Liver (tissue), 9 donors: ENCODE results near the gene CRYZL1. TPM values are rescaled to one million over a fixed set of nuclear protein-coding genes. Genes with fewer than 3 reads are reported as not detected.

ENCODE experiments used
- DNase-seq: peaks from one replicate; pipeline ENCODE4 v3.0.0-alpha.2; 2017; ENCODE audit warnings: low spot score
- H3K27ac ChIP-seq, 2 donors: one replicate each; pipeline ENCODE4 v1.7.0; 2013; ENCODE audit warnings: inconsistent platforms in 2 of 2, low read length in 2 of 2, control low read depth in 1 of 2, low read depth in 1 of 2, mild to moderate bottlenecking in 1 of 2
- H3K27me3 ChIP-seq, 4 donors: one replicate each; pipeline versions ENCODE4 v1.6.1 to v1.7.0; 2013; ENCODE audit warnings: low read length in 3 of 4, inconsistent platforms in 1 of 4, mild to moderate bottlenecking in 1 of 4, moderate library complexity in 1 of 4; ENCODE audit not compliant: control insufficient read depth in 4 of 4, insufficient read depth in 4 of 4
- H3K36me3 ChIP-seq, 4 donors: one replicate each; pipeline versions ENCODE4 v1.6.1 to v1.7.0; 2013; ENCODE audit warnings: low read length in 3 of 4, mild to moderate bottlenecking in 3 of 4, low read depth in 1 of 4, moderate library complexity in 1 of 4; ENCODE audit not compliant: control insufficient read depth in 4 of 4, insufficient read depth in 3 of 4
- H3K4me1 ChIP-seq, 4 donors: one replicate each; pipeline versions ENCODE4 v1.6.1 to v1.7.0; 2013; ENCODE audit warnings: low read length in 3 of 4, mild to moderate bottlenecking in 3 of 4, moderate library complexity in 1 of 4; ENCODE audit not compliant: control insufficient read depth in 4 of 4, insufficient read depth in 4 of 4
- H3K4me3 ChIP-seq, 3 donors: one replicate each; pipeline versions ENCODE4 v1.6.1 to v1.7.0; 2013; ENCODE audit warnings: low read length in 3 of 3, control low read depth in 1 of 3, low read depth in 1 of 3, mild to moderate bottlenecking in 1 of 3
- H3K9ac ChIP-seq, 2 donors: one replicate each; pipeline ENCODE4 v1.7.0; 2013; ENCODE audit warnings: low read length in 2 of 2, mild to moderate bottlenecking in 2 of 2, moderate library complexity in 2 of 2, control low read depth in 1 of 2, low read depth in 1 of 2
- H3K9me3 ChIP-seq, 4 donors: one replicate each; pipeline versions ENCODE4 v1.6.1 to v1.7.0; 2013; ENCODE audit warnings: low read length in 3 of 4; ENCODE audit not compliant: control insufficient read depth in 4 of 4
- EGR1 ChIP-seq, 2 donors: IDR thresholded peaks; 2 replicates each; pipeline ENCODE4 v1.6.1; 2016 to 2018; ENCODE audit warnings: antibody characterized with exemption in 2 of 2, low read depth in 2 of 2
- FOXA2 ChIP-seq: IDR thresholded peaks from 2 replicates; pipeline ENCODE4 v1.6.1; 2016; ENCODE audit warnings: antibody characterized with exemption
- GABPA ChIP-seq, 2 donors: IDR thresholded peaks in 1 of 2; conservative IDR thresholded peaks in 1 of 2; 2 replicates each; pipeline ENCODE4 v1.6.1; 2016; ENCODE audit warnings: antibody characterized with exemption in 2 of 2, mild to moderate bottlenecking in 1 of 2, moderate library complexity in 1 of 2
- HNF4A ChIP-seq, 2 donors: conservative IDR thresholded peaks; 2 replicates each; pipeline ENCODE4 v1.6.1; 2016; ENCODE audit warnings: antibody characterized with exemption in 2 of 2, mild to moderate bottlenecking in 2 of 2
- JUND ChIP-seq, 2 donors: IDR thresholded peaks; 2 replicates each; pipeline ENCODE4 v1.6.1; 2016; ENCODE audit warnings: antibody characterized with exemption in 2 of 2
- NR2F2 ChIP-seq: IDR thresholded peaks from 2 replicates; pipeline ENCODE4 v1.6.1; 2016; ENCODE audit warnings: antibody characterized with exemption
- RAD21 ChIP-seq, 2 donors: IDR thresholded peaks; 2 replicates each; pipeline ENCODE4 v1.6.1; 2016; ENCODE audit warnings: antibody characterized with exemption in 2 of 2, mild to moderate bottlenecking in 2 of 2
- SP1 ChIP-seq: IDR thresholded peaks from 2 replicates; pipeline ENCODE4 v1.6.1; 2018; ENCODE audit warnings: antibody characterized with exemption, mild to moderate bottlenecking
- TAF1 ChIP-seq: conservative IDR thresholded peaks from 2 replicates; pipeline ENCODE4 v1.6.1; 2016; ENCODE audit warnings: antibody characterized with exemption, mild to moderate bottlenecking
- YY1 ChIP-seq: IDR thresholded peaks from 2 replicates; pipeline ENCODE4 v1.6.1; 2016; ENCODE audit warnings: antibody characterized with exemption, mild to moderate bottlenecking
- WGBS: extraction: QIAGEN DNeasy Blood & Tissue Kit; methylation state at CpG from one replicate; pipeline ENCODE4 v1.1.7; 2013; 5-methylcytosine and 5-hydroxymethylcytosine counted together
- polyA plus RNA-seq, 2 donors: library from polyadenylated mRNA; stranded (reverse) in 1 of 2; unstranded in 1 of 2; fragments of 200-250 nt in 1 of 2; fragments of >200 nt in 1 of 2; fragmentation: Nextera tagmentation in 1 of 2; extraction: Ambion mirVana in 1 of 2; gene quantifications; one replicate each; pipeline versions ENCODE4 v1.2.1 to v1.2.3, GENCODE V29; 2013 to 2015
- total RNA-seq, 2 donors: library from RNA; depleted of rRNA; stranded (reverse); fragments of >200 nt; gene quantifications; one replicate each; pipeline ENCODE4 v1.2.3, GENCODE V29; 2014
- TF ChIP-seq, protein P1 (sequence below): IDR thresholded peaks from 2 replicates; pipeline ENCODE4 v1.6.1; 2016; ENCODE audit warnings: antibody characterized with exemption
- TF ChIP-seq, protein P2 (sequence below): IDR thresholded peaks from 2 replicates; pipeline ENCODE4 v1.6.1; 2016; ENCODE audit warnings: antibody characterized with exemption
- TF ChIP-seq, protein P3 (sequence below): IDR thresholded peaks from 2 replicates; pipeline ENCODE4 v1.6.1; 2016; ENCODE audit warnings: antibody characterized with exemption, mild to moderate bottlenecking
- TF ChIP-seq, protein P4 (sequence below): fragments of 150-350 bp; IDR thresholded peaks from 2 replicates; pipeline ENCODE4 v1.5.1; 2017; ENCODE audit warnings: improper control_type of control experiment, low read depth, low read length; ENCODE audit not compliant: missing input control
- TF ChIP-seq, protein P5 (sequence below): IDR thresholded peaks from 2 replicates; pipeline ENCODE4 v1.6.1; 2016; ENCODE audit warnings: antibody characterized with exemption
- donor health status: healthy.
- donor health status: healthy.
- donor health status: healthy.
- donor health status: healthy.
- donor health status: healthy.

CRYZL1 gene
- total and polyA plus RNA-seq, 4 donors, result 6.8 to 18.1 (median 11.5) TPM

DNA sequence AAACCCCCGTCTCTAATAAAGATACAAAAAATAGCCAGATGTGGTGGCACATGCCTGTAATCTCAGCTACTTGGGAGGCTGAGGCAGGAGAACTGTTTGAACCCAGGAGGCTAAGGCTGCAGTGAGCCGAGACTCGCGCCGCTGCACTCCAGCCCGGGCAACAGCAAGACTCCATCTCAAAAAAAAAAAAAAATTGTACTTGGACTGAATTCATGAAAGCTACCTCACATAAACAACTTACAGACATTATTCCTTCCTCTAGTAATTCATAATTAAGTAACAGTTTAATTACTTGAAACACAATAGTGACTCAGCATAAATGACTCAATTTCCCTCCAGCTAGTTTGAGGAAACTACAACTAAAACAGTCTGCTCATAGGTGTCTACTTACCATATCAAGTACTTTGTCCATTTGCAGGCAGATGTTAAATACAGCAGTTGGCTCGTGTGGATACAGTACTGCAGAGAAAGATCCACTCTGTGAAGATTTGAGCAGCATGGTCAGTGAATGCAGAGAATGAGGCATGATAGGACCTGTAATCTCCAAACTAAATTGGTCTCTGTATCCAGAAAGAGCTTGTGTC lies 62.5 kb downstream of the CRYZL1 start:
- no peak overlapping the region for H3K4me3 ChIP-seq
- whole genome bisulfite sequencing, result 95% methylated on average over 7 of the region's 7 CpGs
- TF ChIP-seq NR2F2, result no peak
- no peak for TF ChIP-seq YY1
- no peak for TF ChIP-seq GABPA (IDR thresholded peaks at IDR 0.05 in 1 of 2, conservative IDR thresholded peaks at IDR 0.05 in 1 of 2)
- TF ChIP-seq, protein P1, sequence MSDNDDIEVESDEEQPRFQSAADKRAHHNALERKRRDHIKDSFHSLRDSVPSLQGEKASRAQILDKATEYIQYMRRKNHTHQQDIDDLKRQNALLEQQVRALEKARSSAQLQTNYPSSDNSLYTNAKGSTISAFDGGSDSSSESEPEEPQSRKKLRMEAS, result no peak
- no peak for TF ChIP-seq RAD21 (IDR thresholded peaks at IDR 0.05)
- TF ChIP-seq, protein P2, sequence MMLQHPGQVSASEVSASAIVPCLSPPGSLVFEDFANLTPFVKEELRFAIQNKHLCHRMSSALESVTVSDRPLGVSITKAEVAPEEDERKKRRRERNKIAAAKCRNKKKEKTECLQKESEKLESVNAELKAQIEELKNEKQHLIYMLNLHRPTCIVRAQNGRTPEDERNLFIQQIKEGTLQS, result no peak
- TF ChIP-seq EGR1 (IDR thresholded peaks at IDR 0.05; ENCODE audit: low read depth in 2 of 2), result no peak
- TF ChIP-seq, protein P3, sequence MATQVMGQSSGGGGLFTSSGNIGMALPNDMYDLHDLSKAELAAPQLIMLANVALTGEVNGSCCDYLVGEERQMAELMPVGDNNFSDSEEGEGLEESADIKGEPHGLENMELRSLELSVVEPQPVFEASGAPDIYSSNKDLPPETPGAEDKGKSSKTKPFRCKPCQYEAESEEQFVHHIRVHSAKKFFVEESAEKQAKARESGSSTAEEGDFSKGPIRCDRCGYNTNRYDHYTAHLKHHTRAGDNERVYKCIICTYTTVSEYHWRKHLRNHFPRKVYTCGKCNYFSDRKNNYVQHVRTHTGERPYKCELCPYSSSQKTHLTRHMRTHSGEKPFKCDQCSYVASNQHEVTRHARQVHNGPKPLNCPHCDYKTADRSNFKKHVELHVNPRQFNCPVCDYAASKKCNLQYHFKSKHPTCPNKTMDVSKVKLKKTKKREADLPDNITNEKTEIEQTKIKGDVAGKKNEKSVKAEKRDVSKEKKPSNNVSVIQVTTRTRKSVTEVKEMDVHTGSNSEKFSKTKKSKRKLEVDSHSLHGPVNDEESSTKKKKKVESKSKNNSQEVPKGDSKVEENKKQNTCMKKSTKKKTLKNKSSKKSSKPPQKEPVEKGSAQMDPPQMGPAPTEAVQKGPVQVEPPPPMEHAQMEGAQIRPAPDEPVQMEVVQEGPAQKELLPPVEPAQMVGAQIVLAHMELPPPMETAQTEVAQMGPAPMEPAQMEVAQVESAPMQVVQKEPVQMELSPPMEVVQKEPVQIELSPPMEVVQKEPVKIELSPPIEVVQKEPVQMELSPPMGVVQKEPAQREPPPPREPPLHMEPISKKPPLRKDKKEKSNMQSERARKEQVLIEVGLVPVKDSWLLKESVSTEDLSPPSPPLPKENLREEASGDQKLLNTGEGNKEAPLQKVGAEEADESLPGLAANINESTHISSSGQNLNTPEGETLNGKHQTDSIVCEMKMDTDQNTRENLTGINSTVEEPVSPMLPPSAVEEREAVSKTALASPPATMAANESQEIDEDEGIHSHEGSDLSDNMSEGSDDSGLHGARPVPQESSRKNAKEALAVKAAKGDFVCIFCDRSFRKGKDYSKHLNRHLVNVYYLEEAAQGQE, result no peak
- TF ChIP-seq SP1, result no peak
- TF ChIP-seq, protein P4, sequence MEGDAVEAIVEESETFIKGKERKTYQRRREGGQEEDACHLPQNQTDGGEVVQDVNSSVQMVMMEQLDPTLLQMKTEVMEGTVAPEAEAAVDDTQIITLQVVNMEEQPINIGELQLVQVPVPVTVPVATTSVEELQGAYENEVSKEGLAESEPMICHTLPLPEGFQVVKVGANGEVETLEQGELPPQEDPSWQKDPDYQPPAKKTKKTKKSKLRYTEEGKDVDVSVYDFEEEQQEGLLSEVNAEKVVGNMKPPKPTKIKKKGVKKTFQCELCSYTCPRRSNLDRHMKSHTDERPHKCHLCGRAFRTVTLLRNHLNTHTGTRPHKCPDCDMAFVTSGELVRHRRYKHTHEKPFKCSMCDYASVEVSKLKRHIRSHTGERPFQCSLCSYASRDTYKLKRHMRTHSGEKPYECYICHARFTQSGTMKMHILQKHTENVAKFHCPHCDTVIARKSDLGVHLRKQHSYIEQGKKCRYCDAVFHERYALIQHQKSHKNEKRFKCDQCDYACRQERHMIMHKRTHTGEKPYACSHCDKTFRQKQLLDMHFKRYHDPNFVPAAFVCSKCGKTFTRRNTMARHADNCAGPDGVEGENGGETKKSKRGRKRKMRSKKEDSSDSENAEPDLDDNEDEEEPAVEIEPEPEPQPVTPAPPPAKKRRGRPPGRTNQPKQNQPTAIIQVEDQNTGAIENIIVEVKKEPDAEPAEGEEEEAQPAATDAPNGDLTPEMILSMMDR, result no peak
- TF ChIP-seq, protein P5, sequence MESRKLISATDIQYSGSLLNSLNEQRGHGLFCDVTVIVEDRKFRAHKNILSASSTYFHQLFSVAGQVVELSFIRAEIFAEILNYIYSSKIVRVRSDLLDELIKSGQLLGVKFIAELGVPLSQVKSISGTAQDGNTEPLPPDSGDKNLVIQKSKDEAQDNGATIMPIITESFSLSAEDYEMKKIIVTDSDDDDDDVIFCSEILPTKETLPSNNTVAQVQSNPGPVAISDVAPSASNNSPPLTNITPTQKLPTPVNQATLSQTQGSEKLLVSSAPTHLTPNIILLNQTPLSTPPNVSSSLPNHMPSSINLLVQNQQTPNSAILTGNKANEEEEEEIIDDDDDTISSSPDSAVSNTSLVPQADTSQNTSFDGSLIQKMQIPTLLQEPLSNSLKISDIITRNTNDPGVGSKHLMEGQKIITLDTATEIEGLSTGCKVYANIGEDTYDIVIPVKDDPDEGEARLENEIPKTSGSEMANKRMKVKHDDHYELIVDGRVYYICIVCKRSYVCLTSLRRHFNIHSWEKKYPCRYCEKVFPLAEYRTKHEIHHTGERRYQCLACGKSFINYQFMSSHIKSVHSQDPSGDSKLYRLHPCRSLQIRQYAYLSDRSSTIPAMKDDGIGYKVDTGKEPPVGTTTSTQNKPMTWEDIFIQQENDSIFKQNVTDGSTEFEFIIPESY, result no peak
- no peak for TF ChIP-seq FOXA2
- H3K27ac ChIP-seq, result no peak overlapping the region
- H3K36me3 ChIP-seq, result peaks cover 3 to 16% (median 12%) of the 10 kb centered on the region in 4 donors
- no peaks in the 10 kb centered on the region for H3K27me3 ChIP-seq
- DNase-seq, result no peak
- H3K9me3 ChIP-seq, result no peaks in the 10 kb centered on the region
- H3K9ac ChIP-seq, result no peak overlapping the region
- H3K4me1 ChIP-seq, result peaks cover 1 to 18% (median 10%) of the 10 kb centered on the region in 4 donors

DNA sequence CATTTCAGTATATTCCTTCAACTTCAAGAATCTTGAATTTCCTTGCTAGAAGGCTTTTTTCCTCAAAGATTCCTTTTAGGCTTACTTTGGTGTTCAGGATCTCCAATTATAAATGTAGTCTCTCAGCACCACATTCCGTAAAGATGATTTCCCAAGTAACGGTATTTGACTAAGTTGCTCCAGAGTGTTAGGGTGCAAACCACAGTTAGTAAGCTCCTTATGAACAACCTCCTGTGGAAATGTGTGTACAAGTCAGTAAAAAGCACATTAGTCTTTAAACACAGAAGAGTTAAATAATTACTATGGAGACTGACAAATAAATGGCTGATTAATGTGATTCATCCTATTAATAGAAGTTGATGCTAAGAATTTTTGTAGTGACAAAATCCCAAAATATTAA lies 63.3 kb downstream of the CRYZL1 start:
- Histone ChIP-seq H3K27me3 (no peaks in the 10 kb centered on the region), H3K9ac (no peak overlapping the region), H3K27ac (no peak overlapping the region), H3K36me3 (peaks cover 3 to 24% (median 15%) of the 10 kb centered on the region in 4 donors), H3K4me1 (peaks cover 1 to 18% (median 10%) of the 10 kb centered on the region in 4 donors), H3K4me3 (no peak overlapping the region), H3K9me3 (no peaks in the 10 kb centered on the region)
- WGBS, result 92% methylated on average over 2 of the region's 2 CpGs
- no peak for TF ChIP-seq FOXA2
- no peak for TF ChIP-seq HNF4A (conservative IDR thresholded peaks at IDR 0.05)
- TF ChIP-seq TAF1, result no peak
- TF ChIP-seq JUND (IDR thresholded peaks at IDR 0.05), result no peak
- no peak for TF ChIP-seq SP1
- no peak for TF ChIP-seq EGR1 (IDR thresholded peaks at IDR 0.05; ENCODE audit: low read depth in 2 of 2)
- TF ChIP-seq, protein P1, result no peak
- TF ChIP-seq, protein P2, result no peak
- TF ChIP-seq YY1, result no peak
- DNase-seq, result no peak
